ENCODE data around the gene FLNB. TPM values are rescaled to one million over a fixed set of nuclear protein-coding genes. Genes with fewer than 3 reads are reported as not detected.

Gene FLNB
- total RNA-seq, 3 donors from 2014 or later (not counting 1 experiment from before 2014, with no cell fraction given): 24.6 to 30.8 (median 26.6) TPM

- Mint-ChIP-seq H3K27me3 (ENCODE audit: low read depth in 2 of 2) (no peaks in the 10 kb centered on the region), H3K4me3 (no peak overlapping the region), H3K4me1 (no peaks in the 10 kb centered on the region), H3K9me3 (no peaks in the 10 kb centered on the region), H3K36me3 (no peaks in the 10 kb centered on the region), H3K27ac (no peak overlapping the region)
- WGBS (ENCODE audit: insufficient coverage): 82% methylated on average over 3 of the region's 3 CpGs
- Histone ChIP-seq H3K36me3 (ENCODE audit: control insufficient read depth, insufficient read depth, low read length) (no peaks in the 10 kb centered on the region), H3K4me3 (ENCODE audit: low read length) (no peak overlapping the region), H3K4me1 (ENCODE audit: control insufficient read depth, insufficient read depth, low read length) (peaks cover 5% of the 10 kb centered on the region), H3K9me3 (ENCODE audit: control insufficient read depth, insufficient read depth, low read length) (no peaks in the 10 kb centered on the region), H3K27me3 (ENCODE audit: control insufficient read depth, insufficient read depth, low read length) (no peaks in the 10 kb centered on the region), H3K27ac (ENCODE audit: low read length) (no peak overlapping the region)
- DNase-seq: no peak
- no peak for ATAC-seq
- intact Hi-C loops (cut with micrococcal nuclease): no loop called here
- TF ChIP-seq CTCF (IDR thresholded peaks at IDR 0.05): no peak
Measured at GRCh38 chr3:58066842-58067241, 58.6 kb downstream of the FLNB start.

GRCh38 chr3:58068122-58068809, 60.0 kb downstream of the FLNB start:
- Histone ChIP-seq H3K4me3 (ENCODE audit: low read length) (no peak overlapping the region), H3K36me3 (ENCODE audit: control insufficient read depth, insufficient read depth, low read length) (no peaks in the 10 kb centered on the region), H3K9me3 (ENCODE audit: control insufficient read depth, insufficient read depth, low read length) (no peaks in the 10 kb centered on the region), H3K27ac (ENCODE audit: low read length) (no peak overlapping the region), H3K27me3 (ENCODE audit: control insufficient read depth, insufficient read depth, low read length) (no peaks in the 10 kb centered on the region), H3K4me1 (ENCODE audit: control insufficient read depth, insufficient read depth, low read length) (peaks cover 1% of the 10 kb centered on the region)
- 91% methylated on average over 2 of the region's 2 CpGs for WGBS (ENCODE audit: insufficient coverage)
- H3K9me3 Mint-ChIP-seq: no peaks in the 10 kb centered on the region
- no peaks in the 10 kb centered on the region for H3K27me3 Mint-ChIP-seq (ENCODE audit: low read depth in 2 of 2)
- no peaks in the 10 kb centered on the region for H3K4me1 Mint-ChIP-seq
- no peaks in the 10 kb centered on the region for H3K36me3 Mint-ChIP-seq
- no peak overlapping the region for H3K27ac Mint-ChIP-seq
- ATAC-seq (no peak), DNase-seq (no peak)
- TF ChIP-seq CTCF (IDR thresholded peaks at IDR 0.05): no peak
- intact Hi-C loops (cut with micrococcal nuclease): no loop called here
- H3K4me3 Mint-ChIP-seq: no peak overlapping the region

GRCh38 chr3:58071480-58071971, 63.3 kb downstream of the FLNB start:
- DNase-seq: no peak
- 92% methylated on average over 6 of the region's 7 CpGs for WGBS (ENCODE audit: insufficient coverage)

More at GRCh38 chr3:58071480-58071971, 63.3 kb downstream of the FLNB start:
- no peak for ATAC-seq
- H3K9me3 ChIP-seq (ENCODE audit: control insufficient read depth, insufficient read depth, low read length): no peaks in the 10 kb centered on the region
- Mint-ChIP-seq H3K27me3 (ENCODE audit: low read depth in 2 of 2) (no peaks in the 10 kb centered on the region), H3K27ac (no peak overlapping the region), H3K36me3 (no peaks in the 10 kb centered on the region), H3K4me1 (peaks cover 6 to 10% of the 10 kb centered on the region in 2 donors), H3K4me3 (no peak overlapping the region), H3K9me3 (no peaks in the 10 kb centered on the region)
- H3K36me3 ChIP-seq (ENCODE audit: control insufficient read depth, insufficient read depth, low read length): no peaks in the 10 kb centered on the region
- intact Hi-C loops (cut with micrococcal nuclease): no loop called here
- H3K27ac ChIP-seq (ENCODE audit: low read length): no peak overlapping the region
- no peak overlapping the region for H3K4me3 ChIP-seq (ENCODE audit: low read length)
- H3K27me3 ChIP-seq (ENCODE audit: control insufficient read depth, insufficient read depth, low read length): no peaks in the 10 kb centered on the region
- peaks cover 5% of the 10 kb centered on the region for H3K4me1 ChIP-seq (ENCODE audit: control insufficient read depth, insufficient read depth, low read length)
- TF ChIP-seq CTCF (IDR thresholded peaks at IDR 0.05): no peak
